Astrocyte (in vitro differentiated cells and primary cell): ENCODE data around the gene SLC38A8. TPM values are rescaled to one million over a fixed set of nuclear protein-coding genes. Genes with fewer than 3 reads are reported as not detected.

Experiments
- DNase-seq: peaks from one replicate; pipeline ENCODE4 v3.0.0-alpha.2; 2010; ENCODE audit warnings: low read depth
- FAIRE-seq: peaks from 2 replicates; lab custom pipeline; 2011; peaks lifted over from hg19 to GRCh38; lab: Jason Lieb, UNC
- H2AFZ ChIP-seq: 2 replicates; pipeline ENCODE4 v1.6.0; 2012; ENCODE audit warnings: low read depth, low read length, inconsistent platforms
- H3K27ac ChIP-seq: 2 replicates; pipeline ENCODE4 v1.5.1; 2011; ENCODE audit warnings: low read depth, low read length, inconsistent platforms
- H3K27me3 ChIP-seq: 2 replicates; pipeline ENCODE4 v1.6.0; 2011; ENCODE audit warnings: low read length, inconsistent platforms; ENCODE audit not compliant: insufficient read depth
- H3K36me3 ChIP-seq: 2 replicates; pipeline ENCODE4 v1.5.1; 2011; ENCODE audit warnings: low read length, inconsistent platforms; ENCODE audit not compliant: insufficient read depth
- H3K4me1 ChIP-seq: 2 replicates; pipeline ENCODE4 v1.5.1; 2011; ENCODE audit warnings: low read length, inconsistent platforms; ENCODE audit not compliant: insufficient read depth
- H3K4me2 ChIP-seq: 2 replicates; pipeline ENCODE4 v1.6.0; 2012; ENCODE audit warnings: low read length, inconsistent platforms
- H3K4me3 ChIP-seq: 2 replicates; pipeline ENCODE4 v1.5.1; 2011; ENCODE audit warnings: low read depth, mild to moderate bottlenecking, low read length, inconsistent platforms; ENCODE audit not compliant: insufficient read depth
- H3K79me2 ChIP-seq: 2 replicates; pipeline ENCODE4 v1.6.0; 2012; ENCODE audit warnings: mild to moderate bottlenecking, low read length, inconsistent platforms; ENCODE audit not compliant: insufficient read depth
- H3K9ac ChIP-seq: 2 replicates; pipeline ENCODE4 v1.6.0; 2012; ENCODE audit warnings: mild to moderate bottlenecking, low read length, inconsistent platforms
- H3K9me3 ChIP-seq: 2 replicates; pipeline ENCODE4 v1.5.1; 2012; ENCODE audit warnings: low read depth, mild to moderate bottlenecking, low read length, inconsistent platforms; ENCODE audit not compliant: insufficient read depth
- H4K20me1 ChIP-seq: 2 replicates; pipeline ENCODE4 v1.6.0; 2012; ENCODE audit warnings: low read length, inconsistent platforms; ENCODE audit not compliant: insufficient read depth
- H3K27ac Mint-ChIP-seq: one replicate; pipeline ENCODE4 v1.8.0; 2021; ENCODE audit warnings: mild to moderate bottlenecking, mixed read lengths; ENCODE audit not compliant: unreplicated experiment
- H3K27me3 Mint-ChIP-seq: one replicate; pipeline ENCODE4 v1.8.0; 2021; ENCODE audit warnings: low read depth, mixed read lengths; ENCODE audit not compliant: unreplicated experiment
- H3K36me3 Mint-ChIP-seq: one replicate; pipeline ENCODE4 v1.8.0; 2021; ENCODE audit warnings: low read depth, mixed read lengths; ENCODE audit not compliant: unreplicated experiment
- H3K4me1 Mint-ChIP-seq: one replicate; pipeline ENCODE4 v1.8.0; 2021; ENCODE audit warnings: low read depth, mixed read lengths; ENCODE audit not compliant: unreplicated experiment
- H3K4me3 Mint-ChIP-seq: one replicate; pipeline ENCODE4 v1.8.0; 2021; ENCODE audit warnings: mild to moderate bottlenecking, moderate library complexity, mixed read lengths; ENCODE audit not compliant: unreplicated experiment
- H3K9me3 Mint-ChIP-seq: one replicate; pipeline ENCODE4 v1.8.0; 2021; ENCODE audit warnings: mild to moderate bottlenecking, mixed read lengths; ENCODE audit not compliant: unreplicated experiment
- EZH2 ChIP-seq: IDR thresholded peaks from 2 replicates; pipeline ENCODE4 v1.6.1; 2012; ENCODE audit warnings: mild to moderate bottlenecking, low read length, inconsistent platforms; ENCODE audit not compliant: insufficient read depth
- total RNA-seq: library from RNA; stranded (reverse); gene quantifications from 2 replicates; pipeline ENCODE4 v1.2.1, GENCODE V29; 2021
- TF ChIP-seq, protein P1 (sequence below): IDR thresholded peaks from 2 replicates; pipeline ENCODE4 v1.5.1; 2011; ENCODE audit warnings: low read depth, mild to moderate bottlenecking, inconsistent platforms, low read length, moderate library complexity; ENCODE audit not compliant: insufficient read depth

The SLC38A8 gene
- total RNA-seq, 1 donor from 2014 or later, result not detected

GRCh38 chr16:84003038-84003437 lies 39.6 kb downstream of the SLC38A8 start:
- H3K9me3 Mint-ChIP-seq, result no peaks in the 10 kb centered on the region

DNA sequence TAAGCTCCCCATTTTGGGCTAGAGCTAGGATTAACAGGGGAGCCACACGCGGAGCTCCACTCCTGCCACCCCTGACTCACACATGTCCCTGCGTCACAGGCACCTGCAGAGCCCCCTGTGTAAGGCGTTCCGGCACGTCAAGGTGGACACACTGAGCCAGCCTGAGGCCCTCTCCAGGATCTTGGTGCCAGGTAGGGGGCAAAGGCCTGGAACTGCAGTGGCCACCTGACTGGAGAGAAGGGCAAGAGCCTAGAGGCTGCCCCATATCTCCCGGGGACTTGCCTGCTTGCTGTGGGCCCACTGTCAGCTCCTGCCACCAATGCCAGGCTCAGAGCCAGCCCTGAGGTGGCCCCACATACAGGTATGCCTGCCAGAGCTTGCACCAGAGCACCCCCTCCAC lies 40.9 kb downstream of the SLC38A8 start:
- Mint-ChIP-seq H3K36me3 (peaks cover 1% of the 10 kb centered on the region), H3K27me3 (peaks cover 52% of the 10 kb centered on the region), H3K9me3 (no peaks in the 10 kb centered on the region), H3K4me3 (no peak overlapping the region), H3K4me1 (no peaks in the 10 kb centered on the region), H3K27ac (no peak overlapping the region)
- TF ChIP-seq EZH2, result no peak
- TF ChIP-seq, protein P1, sequence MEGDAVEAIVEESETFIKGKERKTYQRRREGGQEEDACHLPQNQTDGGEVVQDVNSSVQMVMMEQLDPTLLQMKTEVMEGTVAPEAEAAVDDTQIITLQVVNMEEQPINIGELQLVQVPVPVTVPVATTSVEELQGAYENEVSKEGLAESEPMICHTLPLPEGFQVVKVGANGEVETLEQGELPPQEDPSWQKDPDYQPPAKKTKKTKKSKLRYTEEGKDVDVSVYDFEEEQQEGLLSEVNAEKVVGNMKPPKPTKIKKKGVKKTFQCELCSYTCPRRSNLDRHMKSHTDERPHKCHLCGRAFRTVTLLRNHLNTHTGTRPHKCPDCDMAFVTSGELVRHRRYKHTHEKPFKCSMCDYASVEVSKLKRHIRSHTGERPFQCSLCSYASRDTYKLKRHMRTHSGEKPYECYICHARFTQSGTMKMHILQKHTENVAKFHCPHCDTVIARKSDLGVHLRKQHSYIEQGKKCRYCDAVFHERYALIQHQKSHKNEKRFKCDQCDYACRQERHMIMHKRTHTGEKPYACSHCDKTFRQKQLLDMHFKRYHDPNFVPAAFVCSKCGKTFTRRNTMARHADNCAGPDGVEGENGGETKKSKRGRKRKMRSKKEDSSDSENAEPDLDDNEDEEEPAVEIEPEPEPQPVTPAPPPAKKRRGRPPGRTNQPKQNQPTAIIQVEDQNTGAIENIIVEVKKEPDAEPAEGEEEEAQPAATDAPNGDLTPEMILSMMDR, result no peak
- Histone ChIP-seq H3K9ac (no peak overlapping the region), H3K4me1 (no peaks in the 10 kb centered on the region), H3K9me3 (no peaks in the 10 kb centered on the region), H3K79me2 (no peaks in the 10 kb centered on the region), H3K4me3 (no peak overlapping the region), H3K36me3 (no peaks in the 10 kb centered on the region), H3K27ac (no peak overlapping the region), H4K20me1 (no peaks in the 10 kb centered on the region), H2AFZ (no peak overlapping the region), H3K4me2 (no peak overlapping the region), H3K27me3 (peaks cover 14% of the 10 kb centered on the region)
- no peak for DNase-seq
- FAIRE-seq, result no peak

More at GRCh38 chr16:84003038-84003437, 39.6 kb downstream of the SLC38A8 start:
- H3K4me2 ChIP-seq, result no peak overlapping the region
- H3K79me2 ChIP-seq, result no peaks in the 10 kb centered on the region
- H3K27ac ChIP-seq, result no peak overlapping the region
- no peak overlapping the region for H2AFZ ChIP-seq
- peaks cover 17% of the 10 kb centered on the region for H3K27me3 ChIP-seq
- Mint-ChIP-seq H3K36me3 (peaks cover 1% of the 10 kb centered on the region), H3K4me1 (no peaks in the 10 kb centered on the region), H3K4me3 (no peak overlapping the region), H3K27ac (no peak overlapping the region), H3K27me3 (peaks cover 50% of the 10 kb centered on the region)
- H3K4me1 ChIP-seq, result no peaks in the 10 kb centered on the region
- FAIRE-seq (no peak), DNase-seq (no peak)
- no peak overlapping the region for H3K9ac ChIP-seq
- H3K9me3 ChIP-seq, result no peaks in the 10 kb centered on the region
- no peaks in the 10 kb centered on the region for H3K36me3 ChIP-seq
- no peak overlapping the region for H3K4me3 ChIP-seq
- H4K20me1 ChIP-seq, result no peaks in the 10 kb centered on the region
- TF ChIP-seq, protein P1, result no peak
- no peak for TF ChIP-seq EZH2

DNA sequence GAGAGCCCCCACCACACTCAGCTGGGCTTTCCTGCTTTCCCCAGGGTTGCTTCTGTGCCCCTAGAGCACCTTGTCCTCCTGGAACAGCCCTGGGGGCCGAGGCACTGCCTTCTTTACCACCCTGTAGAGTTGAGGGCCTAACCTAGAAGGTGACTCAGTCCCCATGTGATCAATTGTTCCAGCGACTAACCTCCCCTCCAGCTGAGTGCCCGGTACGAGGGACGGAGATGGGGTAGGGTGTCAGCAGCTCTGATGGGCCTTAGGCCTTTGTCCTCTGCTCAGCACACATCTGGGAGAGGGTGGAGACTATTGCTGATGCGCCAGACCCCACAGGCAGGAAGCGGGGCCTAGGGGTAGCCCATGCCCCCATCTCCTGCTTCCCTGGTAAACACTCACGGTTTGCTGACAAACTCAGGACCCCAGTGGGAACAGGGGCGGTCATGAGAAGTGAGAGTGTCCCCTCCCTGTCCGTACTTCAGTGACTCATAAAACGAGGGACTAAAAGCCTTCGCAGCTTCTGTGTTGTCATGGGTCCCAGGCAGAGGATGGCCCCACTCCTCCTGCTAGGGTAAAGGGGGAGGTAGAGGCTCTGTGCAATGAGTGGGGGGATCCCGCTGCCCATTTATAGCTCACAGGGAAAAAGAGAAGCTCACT lies 41.5 kb downstream of the SLC38A8 start:
- Histone ChIP-seq H3K79me2 (no peaks in the 10 kb centered on the region), H3K9me3 (no peaks in the 10 kb centered on the region), H2AFZ (no peak overlapping the region), H3K4me2 (no peak overlapping the region), H4K20me1 (no peaks in the 10 kb centered on the region), H3K27ac (no peak overlapping the region), H3K9ac (no peak overlapping the region), H3K36me3 (no peaks in the 10 kb centered on the region), H3K4me3 (no peak overlapping the region), H3K27me3 (peaks cover 11% of the 10 kb centered on the region), H3K4me1 (peaks cover 1% of the 10 kb centered on the region)
- TF ChIP-seq, protein P1, result no peak
- TF ChIP-seq EZH2, result no peak
- no peaks in the 10 kb centered on the region for H3K9me3 Mint-ChIP-seq
- no peaks in the 10 kb centered on the region for H3K4me1 Mint-ChIP-seq
- FAIRE-seq (no peak), DNase-seq (no peak)
- no peak overlapping the region for H3K4me3 Mint-ChIP-seq
- peaks cover 51% of the 10 kb centered on the region for H3K27me3 Mint-ChIP-seq
- H3K27ac Mint-ChIP-seq, result no peak overlapping the region
- H3K36me3 Mint-ChIP-seq, result peaks cover 1% of the 10 kb centered on the region
